ENCODE data around the gene OR52K1. TPM values are rescaled to one million over a fixed set of nuclear protein-coding genes. Genes with fewer than 3 reads are reported as not detected.

OR52K1 gene
- total RNA-seq, 1 experiment from 2014 or later = not detected

GRCh38 chr11:4441515-4441914, 40.9 kb upstream of the OR52K1 start:
- no peak overlapping the region for H2AFZ ChIP-seq (ENCODE audit: low read length)
- no peak overlapping the region for H3K27ac ChIP-seq (ENCODE audit: low read length)
- no peaks in the 10 kb centered on the region for H3K9me2 ChIP-seq (replicated peaks; ENCODE audit: low read length)
- intact Hi-C loops (cut with micrococcal nuclease) = no loop called here
- POLR2A ChIA-PET (ENCODE audit: unreplicated experiment) = no interaction called here
- no peak overlapping the region for H3K9ac ChIP-seq (ENCODE audit: low read length)
- H3K9me3 ChIP-seq (ENCODE audit: low read length) = no peaks in the 10 kb centered on the region
- no peaks in the 10 kb centered on the region for H3K36me3 ChIP-seq (ENCODE audit: low read depth, low read length)
- BruUV-seq (replicated peaks) = no TSS peak
- H3F3A ChIP-seq (ENCODE audit: low read length, unreplicated experiment) = no peaks in the 10 kb centered on the region
- H3K4me2 ChIP-seq (ENCODE audit: low read length) = no peak overlapping the region
- no peak for DNase-seq
- H3K4me1 ChIP-seq (ENCODE audit: insufficient read depth, low read length) = no peaks in the 10 kb centered on the region
- peaks cover 17% of the 10 kb centered on the region for H3K27me3 ChIP-seq (ENCODE audit: low read length)
- TF ChIP-seq EZH2phosphoT487 (IDR thresholded peaks at IDR 0.05; ENCODE audit: borderline replicate concordance, low read length) (no peak), EZH2 (IDR thresholded peaks at IDR 0.05; ENCODE audit: low read length, unreplicated experiment) (no peak), CTCF (conservative IDR thresholded peaks at IDR 0.05; ENCODE audit: low read depth, low read length) (no peak)
- CTCF ChIA-PET = no interaction called here
- H3K79me2 ChIP-seq (ENCODE audit: low read length) = no peaks in the 10 kb centered on the region
- ATAC-seq = no peak
- H4K20me1 ChIP-seq (ENCODE audit: low read length) = no peaks in the 10 kb centered on the region
- no peak overlapping the region for H3K4me3 ChIP-seq (ENCODE audit: low read length)

- TF ChIP-seq EZH2 (IDR thresholded peaks at IDR 0.05; ENCODE audit: low read length, unreplicated experiment) = no peak
- TF ChIP-seq CTCF (conservative IDR thresholded peaks at IDR 0.05; ENCODE audit: low read depth, low read length) = no peak
- no peak for TF ChIP-seq EZH2phosphoT487 (IDR thresholded peaks at IDR 0.05; ENCODE audit: borderline replicate concordance, low read length)
- H4K20me1 ChIP-seq (ENCODE audit: low read length) = no peaks in the 10 kb centered on the region
- ChIA-PET CTCF (no interaction called here), POLR2A (ENCODE audit: unreplicated experiment) (no interaction called here)
- H3K79me2 ChIP-seq (ENCODE audit: low read length) = no peaks in the 10 kb centered on the region
- no peaks in the 10 kb centered on the region for H3K9me2 ChIP-seq (replicated peaks; ENCODE audit: low read length)
- no peaks in the 10 kb centered on the region for H3K9me3 ChIP-seq (ENCODE audit: low read length)
- H3F3A ChIP-seq (ENCODE audit: low read length, unreplicated experiment) = no peaks in the 10 kb centered on the region
- H3K27ac ChIP-seq (ENCODE audit: low read length) = no peak overlapping the region
- H3K4me1 ChIP-seq (ENCODE audit: insufficient read depth, low read length) = no peaks in the 10 kb centered on the region
- DNase-seq = no peak
- H3K4me3 ChIP-seq (ENCODE audit: low read length) = no peak overlapping the region
- no peak overlapping the region for H3K9ac ChIP-seq (ENCODE audit: low read length)
- no peaks in the 10 kb centered on the region for H3K36me3 ChIP-seq (ENCODE audit: low read depth, low read length)
- no TSS peak for BruUV-seq (replicated peaks)
- peaks cover 24% of the 10 kb centered on the region for H3K27me3 ChIP-seq (ENCODE audit: low read length)
- no peak overlapping the region for H2AFZ ChIP-seq (ENCODE audit: low read length)
- no peak overlapping the region for H3K4me2 ChIP-seq (ENCODE audit: low read length)
- intact Hi-C loops (cut with micrococcal nuclease) = no loop called here
- no peak for ATAC-seq
Measured at GRCh38 chr11:4443232-4443891, 39.1 kb upstream of the OR52K1 start.

- no peak within 1 kb of the TSS for H2AFZ ChIP-seq (ENCODE audit: low read length)
- no peak within 1 kb of the TSS for H3K27ac ChIP-seq (ENCODE audit: low read length)
- H3K36me3 ChIP-seq (ENCODE audit: low read depth, low read length) = no peaks in the 10 kb centered on the region
- no peaks in the 10 kb centered on the region for H3K79me2 ChIP-seq (ENCODE audit: low read length)
- POLR2A ChIA-PET (ENCODE audit: unreplicated experiment) = no interaction called here
- BruUV-seq (replicated peaks) = no TSS peak
- H3K4me3 ChIP-seq (ENCODE audit: low read length) = no peak within 1 kb of the TSS
- intact Hi-C loops (cut with micrococcal nuclease) = no loop called here
- H3K27me3 ChIP-seq (ENCODE audit: low read length) = peaks cover 27% of the 10 kb centered on the region
- no peaks in the 10 kb centered on the region for H3K4me1 ChIP-seq (ENCODE audit: insufficient read depth, low read length)
- no peaks in the 10 kb centered on the region for H3K9me3 ChIP-seq (ENCODE audit: low read length)
- ATAC-seq = no peak
- CTCF ChIA-PET = no interaction called here
- no peaks in the 10 kb centered on the region for H3F3A ChIP-seq (ENCODE audit: low read length, unreplicated experiment)
- no peaks in the 10 kb centered on the region for H3K9me2 ChIP-seq (replicated peaks; ENCODE audit: low read length)
- H3K4me2 ChIP-seq (ENCODE audit: low read length) = no peak within 1 kb of the TSS
- no peaks in the 10 kb centered on the region for H4K20me1 ChIP-seq (ENCODE audit: low read length)
- no peak within 1 kb of the TSS for H3K9ac ChIP-seq (ENCODE audit: low read length)
- DNase-seq = no peak
- TF ChIP-seq CTCF (conservative IDR thresholded peaks at IDR 0.05; ENCODE audit: low read depth, low read length) (no peak), EZH2 (IDR thresholded peaks at IDR 0.05; ENCODE audit: low read length, unreplicated experiment) (no peak), EZH2phosphoT487 (IDR thresholded peaks at IDR 0.05; ENCODE audit: borderline replicate concordance, low read length) (no peak)
Measured at GRCh38 chr11:4448995-4449394, 33.5 kb upstream of the OR52K1 start, which contains the start of gene OR52K2. Gene OR52K2 (plus strand): TSS chr11:4449295. CDS start chr11:4449340, 45 bp downstream.

Data from PC-3 (cell line).